ES-I3 (cell line): Measurements from ENCODE around the gene CARMIL3.

Source experiments
- H3K36me3 ChIP-seq: 2 replicates; pipeline ENCODE4 v1.6.1; 2013; ENCODE audit warnings: mild to moderate bottlenecking, low read length, control low read depth, moderate library complexity; ENCODE audit not compliant: insufficient read depth
- H3K4me1 ChIP-seq: 2 replicates; pipeline ENCODE4 v1.6.1; 2013; ENCODE audit warnings: mild to moderate bottlenecking, control low read depth, low read length; ENCODE audit not compliant: insufficient read depth
- H3K9ac ChIP-seq: 2 replicates; pipeline ENCODE4 v1.6.1; 2013; ENCODE audit warnings: low read depth, mild to moderate bottlenecking, low read length, moderate library complexity
- H3K9me3 ChIP-seq: 2 replicates; pipeline ENCODE4 v1.6.1; 2013; ENCODE audit warnings: mild to moderate bottlenecking, low read length, moderate library complexity; ENCODE audit not compliant: control insufficient read depth, insufficient read depth

CARMIL3 gene

DNA sequence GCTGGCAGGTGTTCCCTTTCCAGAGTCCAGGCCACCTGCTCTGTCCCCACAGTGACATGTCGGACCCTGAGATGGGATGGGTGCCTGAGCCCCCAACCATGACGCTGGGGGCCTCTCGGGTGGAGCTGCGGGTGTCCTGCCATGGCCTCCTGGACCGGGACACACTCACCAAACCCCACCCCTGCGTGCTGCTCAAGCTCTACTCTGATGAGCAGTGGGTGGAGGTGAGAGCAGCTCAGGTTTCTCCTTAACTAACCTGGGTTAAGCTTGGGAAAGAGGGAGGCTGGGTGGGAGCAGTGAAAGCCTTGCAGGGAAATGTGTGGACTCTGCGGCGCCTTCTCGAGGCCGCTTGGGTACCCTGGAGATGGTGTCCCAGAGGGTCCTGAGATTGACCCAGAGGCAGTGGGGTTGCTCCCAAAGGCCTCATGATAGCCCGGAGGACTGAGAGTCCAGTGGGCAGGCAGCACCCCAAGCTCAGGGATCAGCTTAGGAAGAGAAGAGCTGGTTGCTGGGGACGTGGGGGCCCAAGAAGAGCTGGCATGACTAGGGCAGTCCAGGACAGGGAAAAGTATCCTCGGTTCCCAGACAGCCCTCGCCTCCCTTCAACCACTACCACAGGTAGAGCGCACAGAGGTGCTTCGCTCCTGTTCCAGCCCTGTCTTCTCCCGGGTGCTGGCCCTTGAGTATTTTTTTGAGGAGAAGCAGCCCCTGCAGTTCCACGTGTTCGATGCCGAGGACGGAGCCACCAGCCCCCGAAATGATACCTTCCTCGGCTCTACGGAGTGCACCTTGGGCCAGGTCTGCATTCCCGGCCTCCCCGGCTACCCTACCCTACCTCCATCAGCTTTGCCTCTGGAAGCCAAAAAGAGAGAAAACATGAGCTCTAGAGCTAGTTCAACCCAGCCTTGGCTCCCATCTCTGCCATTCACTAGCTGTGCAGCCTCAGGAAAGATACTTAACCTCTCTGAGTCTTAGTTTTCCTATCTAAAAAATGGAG, 21.4 kb downstream of the CARMIL3 start:
- no peaks in the 10 kb centered on the region for H3K36me3 ChIP-seq
- H3K4me1 ChIP-seq = no peaks in the 10 kb centered on the region
- H3K9me3 ChIP-seq = no peaks in the 10 kb centered on the region
- no peak overlapping the region for H3K9ac ChIP-seq

DNA sequence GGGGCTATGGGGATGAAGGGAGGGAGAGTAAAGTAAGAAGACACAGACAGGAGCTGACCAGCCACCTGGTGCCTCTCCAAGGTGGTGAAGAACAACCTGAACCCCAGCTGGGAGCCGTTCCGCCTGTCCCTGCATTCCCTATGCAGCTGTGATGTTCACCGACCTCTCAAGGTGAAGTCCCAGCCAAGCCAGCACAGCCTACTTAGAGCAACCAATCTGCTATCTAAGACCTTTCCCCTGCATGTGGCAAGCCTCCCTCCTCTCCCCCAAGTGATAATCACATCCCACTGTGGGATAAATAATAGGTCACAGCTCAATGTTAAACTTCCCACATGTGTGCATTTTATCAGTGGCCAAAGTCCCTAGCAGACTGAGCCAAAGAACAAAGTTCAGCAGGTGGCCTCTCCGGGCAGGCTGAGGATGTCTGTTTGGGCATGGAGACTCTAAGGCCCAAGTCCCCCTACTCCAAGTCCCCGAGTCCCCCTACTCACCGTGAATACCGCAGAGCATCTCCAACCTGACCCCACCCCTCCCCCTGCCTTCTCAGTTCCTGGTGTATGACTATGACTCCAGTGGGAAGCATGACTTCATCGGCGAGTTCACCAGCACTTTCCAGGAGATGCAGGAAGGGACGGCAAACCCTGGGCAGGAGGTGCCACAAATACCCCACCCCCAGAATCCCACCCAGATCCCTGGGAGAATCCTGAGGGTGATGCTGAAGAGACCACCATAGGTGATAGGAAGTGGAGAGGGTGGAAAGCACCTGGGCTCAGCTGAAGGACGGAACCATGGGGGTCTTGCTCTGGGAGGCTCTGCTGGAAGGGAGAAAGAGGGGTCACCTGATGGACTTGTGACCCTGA, 23.0 kb downstream of the CARMIL3 start:
- H3K36me3 ChIP-seq = no peaks in the 10 kb centered on the region
- no peaks in the 10 kb centered on the region for H3K9me3 ChIP-seq
- no peak overlapping the region for H3K9ac ChIP-seq
- peaks cover 6% of the 10 kb centered on the region for H3K4me1 ChIP-seq

DNA sequence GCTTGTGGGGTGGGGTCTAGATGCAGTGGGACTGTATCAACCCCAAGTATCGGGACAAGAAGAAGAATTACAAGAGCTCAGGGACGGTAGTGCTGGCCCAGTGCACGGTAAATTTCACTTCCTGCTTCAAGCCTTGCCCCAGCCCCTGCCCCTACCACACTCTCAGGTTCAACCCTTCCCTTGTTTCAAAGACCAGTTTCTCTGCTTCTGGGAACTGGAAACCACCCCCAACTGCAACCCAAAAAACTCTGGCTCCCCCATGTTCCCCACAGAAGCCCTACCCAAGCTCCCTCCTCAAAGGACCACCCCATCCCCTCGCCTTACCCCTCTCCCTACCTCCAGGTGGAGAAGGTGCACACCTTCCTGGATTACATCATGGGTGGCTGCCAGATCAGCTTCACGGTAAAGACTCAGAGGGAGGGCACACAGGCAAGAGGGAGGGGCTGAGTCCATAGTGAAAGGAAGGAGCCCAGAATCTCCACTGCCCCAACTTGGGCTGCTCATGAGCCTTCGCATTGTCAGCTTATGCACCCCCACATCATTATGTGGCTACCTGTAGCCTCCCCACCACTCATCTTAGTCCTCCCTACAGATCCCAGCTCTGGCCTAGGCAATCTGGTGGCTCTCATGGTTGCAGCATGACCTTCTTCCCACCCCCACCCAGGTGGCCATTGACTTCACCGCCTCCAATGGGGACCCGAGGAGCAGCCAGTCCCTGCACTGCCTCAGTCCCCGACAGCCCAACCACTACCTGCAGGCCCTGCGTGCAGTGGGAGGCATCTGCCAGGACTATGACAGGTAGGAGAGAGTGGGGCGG, 23.9 kb downstream of the CARMIL3 start:
- no peaks in the 10 kb centered on the region for H3K9me3 ChIP-seq
- peaks cover 14% of the 10 kb centered on the region for H3K4me1 ChIP-seq
- H3K9ac ChIP-seq = no peak overlapping the region
- no peaks in the 10 kb centered on the region for H3K36me3 ChIP-seq

DNA sequence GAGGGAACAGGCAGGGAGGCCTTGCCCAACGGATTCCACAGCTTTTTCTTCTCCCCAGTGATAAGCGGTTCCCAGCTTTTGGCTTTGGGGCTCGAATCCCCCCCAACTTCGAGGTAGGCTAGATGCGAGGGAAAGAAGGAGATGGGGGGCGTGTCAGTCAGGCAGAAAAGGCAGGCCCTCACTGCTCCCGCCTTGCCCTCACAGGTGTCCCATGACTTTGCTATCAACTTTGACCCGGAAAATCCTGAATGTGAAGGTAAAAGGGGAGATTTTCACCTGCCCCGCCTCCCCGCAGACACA, 24.4 kb downstream of the CARMIL3 start:
- Histone ChIP-seq H3K36me3 (no peaks in the 10 kb centered on the region), H3K4me1 (peaks cover 16% of the 10 kb centered on the region), H3K9ac (no peak overlapping the region), H3K9me3 (no peaks in the 10 kb centered on the region)

DNA sequence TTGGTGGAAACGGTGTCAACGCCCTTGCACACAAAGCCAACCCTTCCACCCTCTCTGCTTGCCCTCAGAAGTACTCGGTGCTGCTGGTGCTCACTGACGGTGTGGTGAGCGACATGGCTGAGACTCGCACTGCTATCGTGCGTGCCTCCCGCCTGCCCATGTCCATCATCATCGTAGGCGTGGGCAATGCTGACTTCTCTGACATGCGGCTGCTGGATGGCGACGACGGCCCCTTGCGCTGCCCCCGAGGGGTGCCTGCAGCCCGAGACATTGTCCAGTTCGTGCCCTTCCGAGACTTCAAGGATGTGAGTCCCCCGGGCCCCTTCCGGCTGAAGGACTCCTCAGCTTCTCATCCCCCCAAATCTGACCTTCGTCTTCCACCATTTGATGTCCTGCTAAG, 25.3 kb downstream of the CARMIL3 start:
- H3K4me1 ChIP-seq = peaks cover 17% of the 10 kb centered on the region
- no peaks in the 10 kb centered on the region for H3K9me3 ChIP-seq
- no peaks in the 10 kb centered on the region for H3K36me3 ChIP-seq
- H3K9ac ChIP-seq = no peak overlapping the region

DNA sequence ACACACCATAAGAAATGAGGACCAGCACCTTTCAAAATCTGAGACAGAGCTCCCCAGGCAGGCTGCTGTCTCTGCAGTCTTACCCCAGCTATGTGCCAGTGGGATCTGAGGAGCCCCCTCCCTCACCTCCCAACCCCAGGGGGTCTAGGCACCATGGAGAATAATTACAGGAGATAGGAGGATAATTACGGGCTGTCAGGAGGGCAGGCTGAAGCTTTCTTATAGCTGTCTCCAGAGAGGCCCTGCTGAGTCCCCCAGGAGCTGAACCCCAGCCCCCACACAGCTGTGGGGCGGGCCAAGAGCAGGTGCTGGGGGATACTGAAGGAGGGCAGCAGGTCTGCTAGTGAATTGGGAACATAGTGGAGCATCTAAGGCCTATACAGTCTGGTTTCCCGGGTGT, 26.3 kb downstream of the CARMIL3 start:
- H3K9me3 ChIP-seq = no peaks in the 10 kb centered on the region
- H3K4me1 ChIP-seq = peaks cover 19% of the 10 kb centered on the region
- H3K36me3 ChIP-seq = no peaks in the 10 kb centered on the region
- H3K9ac ChIP-seq = no peak overlapping the region

DNA sequence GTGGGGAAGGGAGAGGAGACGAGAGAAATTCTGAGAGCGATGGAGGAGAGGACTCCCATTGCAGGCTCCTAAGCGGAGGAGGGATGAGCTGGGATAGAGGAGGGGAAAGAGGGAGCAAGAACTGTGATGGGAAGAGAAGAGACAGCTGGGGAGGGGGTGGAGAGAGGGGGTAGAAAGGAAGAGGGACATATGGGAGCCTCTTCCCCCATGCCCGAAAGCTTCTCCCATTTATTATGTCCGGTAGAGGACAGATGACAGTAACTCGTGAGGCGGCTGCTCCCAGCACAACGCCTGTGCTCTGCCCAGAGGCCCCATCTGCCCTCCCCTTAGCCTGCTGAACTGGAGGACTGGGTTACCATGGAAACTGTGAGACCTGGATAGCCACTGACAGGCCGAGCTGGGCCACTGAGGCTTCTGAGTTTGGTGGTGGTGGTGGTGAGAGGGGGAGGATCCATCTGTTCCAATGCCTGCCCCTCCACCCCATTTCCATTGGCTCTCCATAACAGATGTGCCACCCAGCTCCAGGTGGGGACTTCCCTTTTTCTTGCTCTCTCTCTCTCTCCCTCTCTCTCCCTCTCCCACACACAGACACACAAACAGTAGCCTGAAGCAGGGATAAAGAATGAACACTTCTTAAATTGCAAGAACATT, 27.8 kb downstream of the CARMIL3 start:
- Histone ChIP-seq H3K4me1 (peaks cover 19% of the 10 kb centered on the region), H3K9me3 (no peaks in the 10 kb centered on the region), H3K36me3 (no peaks in the 10 kb centered on the region), H3K9ac (no peak overlapping the region)

DNA sequence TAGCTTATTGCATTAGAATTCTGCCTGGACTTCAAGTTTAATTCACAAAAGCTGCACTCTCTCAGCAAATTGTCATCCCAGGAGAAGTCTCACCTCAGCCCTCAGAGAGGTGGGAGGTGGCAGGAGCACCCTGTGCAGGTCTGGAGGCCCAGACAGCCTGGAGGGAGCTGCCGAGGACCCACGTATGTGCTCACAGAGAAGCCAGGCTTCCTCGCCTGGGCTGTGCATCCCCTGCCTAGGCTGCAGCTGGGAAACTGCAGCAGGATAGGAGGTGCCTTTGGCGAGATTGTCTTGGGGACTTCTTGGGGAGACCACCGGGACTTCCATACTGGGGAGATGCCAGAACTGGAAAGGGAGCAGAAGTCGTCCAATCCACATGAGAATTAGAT, 28.3 kb downstream of the CARMIL3 start:
- Histone ChIP-seq H3K36me3 (no peaks in the 10 kb centered on the region), H3K9ac (no peak overlapping the region), H3K4me1 (peaks cover 19% of the 10 kb centered on the region), H3K9me3 (no peaks in the 10 kb centered on the region)

DNA sequence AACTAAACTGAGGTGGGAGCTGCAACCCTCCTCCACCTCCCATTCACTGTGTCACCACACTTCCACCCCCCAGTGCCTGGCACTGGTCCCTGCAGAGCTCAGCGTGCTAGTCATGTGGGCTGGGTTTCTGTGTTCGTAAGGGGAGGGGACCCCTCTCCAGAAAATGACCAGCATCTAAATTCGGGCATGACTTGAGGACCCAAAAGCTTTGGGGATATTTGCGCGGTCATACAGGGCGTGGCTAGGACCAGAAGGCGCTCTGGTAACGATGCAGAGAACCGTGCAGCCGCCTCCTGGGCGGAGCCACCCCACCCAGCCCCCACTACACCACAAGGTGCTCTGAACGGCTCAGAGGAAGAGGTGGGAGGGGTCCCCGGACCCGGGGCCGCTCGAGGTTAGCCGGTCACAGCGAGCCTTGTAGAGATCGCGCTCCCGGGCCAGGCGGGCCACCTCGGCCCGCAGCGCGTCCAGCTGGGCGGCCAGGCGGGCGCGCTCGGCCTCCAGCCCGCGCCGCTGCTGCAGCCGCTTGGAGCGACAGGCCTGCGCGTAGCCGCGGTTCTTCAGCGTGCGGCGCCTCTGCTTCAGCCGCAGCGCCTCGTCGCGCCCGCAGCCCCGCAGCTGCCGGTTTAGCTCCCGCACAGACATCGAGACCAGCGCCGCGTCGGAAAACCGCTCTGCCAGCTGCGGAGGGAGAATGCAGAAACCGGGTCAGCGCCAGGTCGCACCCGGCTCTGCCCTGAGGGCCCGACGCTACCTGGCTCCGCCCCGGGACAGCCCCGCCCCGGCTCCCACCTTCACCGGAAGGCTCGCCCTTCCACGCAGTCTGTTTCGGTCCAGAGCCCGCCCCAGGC, 29.3 kb downstream of the CARMIL3 start:
- Histone ChIP-seq H3K9me3 (no peaks in the 10 kb centered on the region), H3K36me3 (no peaks in the 10 kb centered on the region), H3K4me1 (peaks cover 19% of the 10 kb centered on the region), H3K9ac (peak overlapping the region; percentile 79)

DNA sequence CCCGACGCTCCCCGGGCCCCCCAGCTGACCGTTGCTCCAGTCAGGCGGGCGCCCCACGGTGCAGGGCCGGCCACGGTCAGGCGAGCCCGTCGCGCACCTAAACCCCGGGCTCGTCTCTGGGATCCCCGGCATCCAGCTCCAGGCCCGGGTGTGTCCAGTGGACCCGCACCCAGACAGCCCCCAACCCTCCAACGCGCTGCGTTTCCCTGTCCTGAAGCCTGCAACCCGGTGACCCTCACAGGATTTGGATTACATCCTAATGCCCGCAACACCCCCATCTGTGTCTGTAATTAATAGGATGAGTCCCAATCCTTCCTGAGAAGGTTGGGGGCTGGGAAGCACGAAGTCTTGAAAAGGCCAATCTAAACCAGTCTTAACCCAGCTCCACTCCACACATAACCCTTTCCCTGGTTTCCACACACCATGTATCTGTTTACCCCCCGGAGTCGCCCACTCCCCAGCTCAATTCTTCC, 30.0 kb downstream of the CARMIL3 start:
- Histone ChIP-seq H3K9ac (peak overlapping the region; percentile 79), H3K9me3 (no peaks in the 10 kb centered on the region), H3K36me3 (no peaks in the 10 kb centered on the region), H3K4me1 (peaks cover 19% of the 10 kb centered on the region)

DNA sequence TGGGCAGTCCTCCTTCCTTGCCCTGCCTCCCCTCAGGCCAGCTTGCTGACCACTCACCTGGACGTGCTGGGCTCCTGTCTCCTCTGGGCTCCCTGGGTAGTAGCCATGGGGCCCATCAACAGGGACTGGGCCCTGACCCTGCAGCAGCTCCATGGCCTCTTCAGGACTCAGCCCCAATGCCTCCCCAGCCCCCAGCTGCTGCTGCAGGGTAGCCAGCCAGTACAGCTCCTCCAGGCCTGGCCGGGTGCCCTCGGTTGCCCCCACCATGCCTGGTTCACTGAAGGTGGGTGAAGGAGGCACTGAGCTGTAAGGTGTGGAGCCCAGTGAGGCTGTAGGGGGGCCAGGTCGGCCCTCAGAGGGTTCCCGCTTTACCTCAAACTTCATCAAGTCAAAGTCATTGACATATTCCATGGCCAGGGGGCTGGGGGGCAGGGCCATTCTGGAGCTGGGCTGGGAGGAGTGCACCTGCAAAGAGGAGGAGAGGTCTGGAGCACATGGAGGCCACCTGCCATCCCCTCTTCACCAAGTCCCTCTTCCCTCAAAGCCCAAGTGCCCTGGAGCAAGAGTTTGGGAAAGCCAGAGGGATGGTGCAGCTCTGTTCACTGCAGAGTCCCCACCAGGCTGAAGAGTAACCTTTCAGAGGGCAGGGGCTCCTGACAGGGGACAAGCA, 30.7 kb downstream of the CARMIL3 start:
- Histone ChIP-seq H3K36me3 (no peaks in the 10 kb centered on the region), H3K9ac (no peak overlapping the region), H3K4me1 (peaks cover 19% of the 10 kb centered on the region), H3K9me3 (no peaks in the 10 kb centered on the region)

DNA sequence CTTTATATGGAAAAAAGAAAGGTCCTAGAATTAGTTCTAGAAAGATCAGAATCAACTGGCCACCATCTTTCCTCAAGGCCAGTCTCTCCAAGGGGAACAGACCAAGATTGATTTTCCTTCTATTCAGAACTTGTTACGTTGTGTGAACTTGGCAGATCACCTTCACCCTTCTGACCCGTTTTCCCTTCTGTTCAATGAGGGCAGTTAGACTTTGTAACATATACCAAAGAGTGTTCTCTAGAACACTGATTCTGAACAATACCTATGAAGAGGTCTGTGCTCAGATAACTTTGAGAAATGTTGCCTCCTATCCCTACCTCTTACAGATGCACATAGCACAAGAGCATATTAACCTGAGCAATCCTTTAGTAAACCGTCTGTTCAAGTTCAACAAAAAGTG, 31.7 kb downstream of the CARMIL3 start:
- H3K9ac ChIP-seq = no peak overlapping the region
- H3K4me1 ChIP-seq = peaks cover 19% of the 10 kb centered on the region
- no peaks in the 10 kb centered on the region for H3K9me3 ChIP-seq
- H3K36me3 ChIP-seq = no peaks in the 10 kb centered on the region

DNA sequence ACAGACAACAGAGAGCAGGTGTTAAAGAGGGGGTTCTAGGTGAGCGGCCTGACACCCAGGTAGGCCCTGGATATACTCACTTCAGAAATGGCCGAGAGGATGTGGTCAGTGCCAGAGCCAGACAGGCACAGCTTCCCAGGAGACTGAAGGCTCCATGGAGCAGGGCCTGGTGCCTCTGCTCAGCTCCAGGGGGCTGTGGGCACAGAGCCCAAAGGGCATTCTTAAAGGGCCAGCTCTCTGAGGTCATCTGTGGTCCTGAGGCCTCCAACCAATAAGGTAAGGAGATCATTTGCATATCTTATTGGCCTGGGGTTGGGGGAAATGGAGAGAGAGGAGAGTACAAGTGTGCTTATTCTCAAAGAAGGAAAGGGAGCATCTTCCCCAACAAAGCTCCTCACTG, 32.6 kb downstream of the CARMIL3 start:
- H3K36me3 ChIP-seq = no peaks in the 10 kb centered on the region
- H3K4me1 ChIP-seq = peaks cover 14% of the 10 kb centered on the region
- H3K9me3 ChIP-seq = no peaks in the 10 kb centered on the region
- no peak overlapping the region for H3K9ac ChIP-seq
